Testis (tissue), 5 donors: ENCODE data around the gene PDZK1IP1. TPM values are rescaled to one million over a fixed set of nuclear protein-coding genes. Genes with fewer than 3 reads are reported as not detected.

Source experiments
- DNase-seq: peaks from one replicate; pipeline ENCODE4 v3.0.0-alpha.2; 2019
- H3K27ac ChIP-seq, 2 donors: fragments of 200-600 bp; sonication (generic); one replicate each; pipeline ENCODE4 v1.5.1; 2019
- H3K27me3 ChIP-seq: fragments of 200-600 bp; sonication (generic); one replicate; pipeline ENCODE4 v1.5.1; 2019
- H3K36me3 ChIP-seq: fragments of 200-600 bp; sonication (generic); one replicate; pipeline ENCODE4 v1.5.1; 2017; ENCODE audit warnings: low read depth; ENCODE audit errors: missing control alignments
- H3K4me1 ChIP-seq: fragments of 200-600 bp; sonication (generic); one replicate; pipeline ENCODE4 v1.5.1; 2019
- H3K4me3 ChIP-seq, 2 donors: fragments of 200-600 bp; sonication (generic); one replicate each; pipeline ENCODE4 v1.5.1; 2017 to 2019
- H3K9me3 ChIP-seq: fragments of 200-600 bp; sonication (generic); one replicate; pipeline ENCODE4 v1.5.1; 2017
- POLR2A ChIP-seq: fragments of 450-650 bp; IDR thresholded peaks from one replicate; pipeline ENCODE4 v1.6.1; 2017; ENCODE audit warnings: antibody characterized with exemption, mild to moderate bottlenecking, moderate library complexity
- WGBS, 2 donors: methylation state at CpG; one replicate each; pipeline ENCODE4 v1.1.5; 2018; 5-methylcytosine and 5-hydroxymethylcytosine counted together
- intact Hi-C: fragments of 100-400 bp; cut with DNase I; formaldehyde crosslinking; loops from one replicate; pipeline ENCODE4 v1.15.1; 2023; ENCODE audit warnings: low total_unique reads
- long read RNA-seq, 2 donors: transcript quantifications; one replicate each; lab custom pipeline, GENCODE V29; 2026
- polyA plus RNA-seq: library from polyadenylated mRNA; stranded (reverse); fragments of 350-450 nt; fragmentation: Illumina TruSeq; extraction: RNeasy Lipid Tissue Mini Kit (QIAGEN cat#74804); gene quantifications from one replicate; pipeline ENCODE4 v1.2.3, GENCODE V29; 2014; ENCODE audit warnings: low read depth, low replicate concordance; ENCODE audit not compliant: insufficient read depth
- total RNA-seq, 2 donors: library from RNA; depleted of rRNA; stranded (reverse); fragments of >200 nt; gene quantifications; one replicate each; pipeline ENCODE4 v1.2.3, GENCODE V29; 2016
- TF ChIP-seq, protein P1 (sequence below), 3 experiments: fragments of 450-650 bp in 2 of 3; fragments of 200-600 bp in 1 of 3; sonication (generic) in 1 of 3; IDR thresholded peaks; one replicate each; pipeline ENCODE4 v1.5.1; 2016 to 2019; ENCODE audit warnings: antibody characterized with exemption in 3 of 3, mild to moderate bottlenecking in 2 of 3, moderate library complexity in 1 of 3

The PDZK1IP1 gene, protein sequence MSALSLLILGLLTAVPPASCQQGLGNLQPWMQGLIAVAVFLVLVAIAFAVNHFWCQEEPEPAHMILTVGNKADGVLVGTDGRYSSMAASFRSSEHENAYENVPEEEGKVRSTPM
- total RNA-seq: 1 to 10 TPM; 1.5 to 8.6 TPM
- 13.9 TPM for polyA plus RNA-seq
- long read RNA-seq, donor 1, transcript PDZK1IP1-201 (4 exons, 846 nt): major isoform, 9 of 9 reads
- long read RNA-seq, donor 1, partial matches to known transcripts: 0 of 9 reads
- long read RNA-seq, donor 1, other reads (novel, unspliced or antisense): 0 of 9 reads
- long read RNA-seq, donor 2, partial matches to known transcripts: 0 of 1 reads
- long read RNA-seq, donor 2, other reads (novel, unspliced or antisense): 0 of 1 reads

DNA sequence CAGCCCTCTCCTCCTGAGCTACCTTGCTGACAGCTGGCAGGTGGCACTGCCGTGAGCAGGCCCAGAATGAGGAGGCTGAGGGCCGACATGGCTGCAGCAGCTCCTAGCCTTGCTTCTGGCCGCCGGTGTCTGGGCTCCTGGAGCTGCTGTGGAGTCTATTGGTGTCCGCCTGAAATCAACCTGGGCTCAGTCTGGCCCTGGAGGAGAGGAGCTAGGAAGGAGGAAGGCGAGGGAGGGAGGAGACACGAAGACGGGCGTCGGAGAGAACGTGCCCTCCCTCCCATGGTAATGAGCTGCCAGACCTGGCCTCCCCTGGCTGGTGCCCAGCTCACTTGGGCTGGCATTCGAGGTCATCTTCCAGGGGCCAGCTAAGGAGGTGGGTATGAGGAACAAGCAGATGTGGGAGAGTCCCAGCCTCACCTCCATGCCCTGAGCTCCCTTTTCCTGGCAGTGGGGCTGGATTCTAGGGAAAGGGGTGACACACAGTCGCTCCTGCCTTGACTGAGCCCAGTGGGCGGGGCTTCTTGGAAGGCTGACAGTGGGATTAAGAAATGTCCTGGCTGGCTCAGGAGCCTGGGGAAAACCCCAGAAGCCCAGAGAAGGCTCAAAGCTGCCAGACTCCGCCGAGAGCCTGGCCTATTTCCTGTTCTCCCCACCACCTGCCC, at the start of gene PDZK1IP1:
PDZK1IP1 (minus strand) TSS at position 193 of the 665 bp plus-strand sequence; CDS start at position 89, 104 bp downstream.
- no peak for TF ChIP-seq POLR2A
- TF ChIP-seq, protein P1, sequence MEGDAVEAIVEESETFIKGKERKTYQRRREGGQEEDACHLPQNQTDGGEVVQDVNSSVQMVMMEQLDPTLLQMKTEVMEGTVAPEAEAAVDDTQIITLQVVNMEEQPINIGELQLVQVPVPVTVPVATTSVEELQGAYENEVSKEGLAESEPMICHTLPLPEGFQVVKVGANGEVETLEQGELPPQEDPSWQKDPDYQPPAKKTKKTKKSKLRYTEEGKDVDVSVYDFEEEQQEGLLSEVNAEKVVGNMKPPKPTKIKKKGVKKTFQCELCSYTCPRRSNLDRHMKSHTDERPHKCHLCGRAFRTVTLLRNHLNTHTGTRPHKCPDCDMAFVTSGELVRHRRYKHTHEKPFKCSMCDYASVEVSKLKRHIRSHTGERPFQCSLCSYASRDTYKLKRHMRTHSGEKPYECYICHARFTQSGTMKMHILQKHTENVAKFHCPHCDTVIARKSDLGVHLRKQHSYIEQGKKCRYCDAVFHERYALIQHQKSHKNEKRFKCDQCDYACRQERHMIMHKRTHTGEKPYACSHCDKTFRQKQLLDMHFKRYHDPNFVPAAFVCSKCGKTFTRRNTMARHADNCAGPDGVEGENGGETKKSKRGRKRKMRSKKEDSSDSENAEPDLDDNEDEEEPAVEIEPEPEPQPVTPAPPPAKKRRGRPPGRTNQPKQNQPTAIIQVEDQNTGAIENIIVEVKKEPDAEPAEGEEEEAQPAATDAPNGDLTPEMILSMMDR (IDR thresholded peaks at IDR 0.05): no peak
- intact Hi-C loops: loop anchor here (10.0 kb wide), 1 partner anchor 225 kb away; the partner anchor contains the start of gene FOXE3
- no peak within 1 kb of the TSS for H3K27ac ChIP-seq

DNA sequence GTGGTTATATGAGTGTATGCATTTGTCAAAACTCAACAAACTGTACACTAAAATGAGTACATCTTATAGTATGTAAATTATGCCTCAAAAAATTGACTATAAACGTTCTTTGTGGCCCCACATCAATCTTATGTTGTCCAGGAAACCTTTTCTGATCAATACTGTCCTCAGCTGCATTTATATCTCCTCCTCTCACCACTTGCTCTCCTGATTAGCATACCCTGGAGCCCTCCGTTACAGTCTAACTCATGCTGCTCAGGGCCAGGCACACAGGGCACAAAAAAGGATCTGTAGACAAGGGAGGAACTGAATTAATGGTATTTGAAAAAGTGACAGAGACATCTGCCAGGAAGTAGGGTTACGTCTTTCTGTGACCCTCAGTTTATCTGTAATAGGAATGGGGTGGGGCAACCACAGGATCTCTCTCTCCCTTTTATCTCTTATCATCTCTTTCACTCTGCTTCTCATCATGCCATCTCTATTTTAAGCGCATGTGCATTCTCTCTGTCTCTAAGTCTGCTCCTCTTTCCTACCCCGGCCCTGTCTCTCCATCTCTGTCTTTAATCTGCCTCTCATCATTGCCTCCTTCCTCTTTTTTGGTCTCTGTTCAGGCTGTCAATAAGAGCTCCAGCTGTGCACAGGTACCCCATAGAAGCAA, 49.2 kb upstream of the PDZK1IP1 start:
- H3K27me3 ChIP-seq: no peaks in the 10 kb centered on the region
- intact Hi-C loops: no loop called here
- 74 to 79% methylated on average over 5 of the region's 5 CpGs for WGBS, 2 donors

More for the DNA sequence above, at the start of gene PDZK1IP1:
- no peaks in the 10 kb centered on the region for H3K9me3 ChIP-seq
- DNase-seq: peak; percentile 68
- 60 to 62% methylated on average over 10 to 16 of the region's 16 CpGs for WGBS, 2 donors
- no peaks in the 10 kb centered on the region for H3K36me3 ChIP-seq
- H3K4me1 ChIP-seq: no peaks in the 10 kb centered on the region
- no peak within 1 kb of the TSS for H3K4me3 ChIP-seq
- no peaks in the 10 kb centered on the region for H3K27me3 ChIP-seq

DNA sequence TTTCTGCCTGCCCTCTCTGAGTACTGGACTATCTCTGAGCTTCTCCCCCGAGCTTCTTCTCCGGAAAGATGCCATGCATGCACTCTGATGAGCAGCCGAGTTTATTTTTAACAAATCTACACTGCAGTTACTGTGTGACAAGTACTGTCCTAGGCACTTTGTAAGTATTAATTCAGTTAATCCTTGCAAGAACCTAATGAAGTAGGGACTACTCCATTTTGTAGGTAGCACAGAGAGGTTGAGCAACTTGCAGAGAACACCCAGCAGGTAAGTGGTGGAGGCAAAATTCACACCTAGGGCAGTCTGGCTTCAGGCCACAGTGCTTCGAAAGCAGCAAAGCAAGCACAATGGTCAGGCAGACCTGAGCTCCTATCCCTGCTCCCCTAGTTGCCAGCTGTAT, 46.0 kb upstream of the PDZK1IP1 start:
- no peaks in the 10 kb centered on the region for H3K36me3 ChIP-seq
- no peak overlapping the region for H3K27ac ChIP-seq
- intact Hi-C loops: no loop called here
- H3K9me3 ChIP-seq: no peaks in the 10 kb centered on the region
- H3K27me3 ChIP-seq: no peaks in the 10 kb centered on the region
- H3K4me1 ChIP-seq: peaks cover 8% of the 10 kb centered on the region
- 76 to 77% methylated on average over 4 of the region's 4 CpGs for WGBS, 2 donors
- DNase-seq: no peak
- TF ChIP-seq, protein P1 (IDR thresholded peaks at IDR 0.05): no peak
- TF ChIP-seq POLR2A: no peak
- no peak overlapping the region for H3K4me3 ChIP-seq

More for the DNA sequence above, 49.2 kb upstream of the PDZK1IP1 start:
- Histone ChIP-seq H3K36me3 (no peaks in the 10 kb centered on the region), H3K9me3 (no peaks in the 10 kb centered on the region), H3K4me1 (no peaks in the 10 kb centered on the region), H3K4me3 (no peak overlapping the region), H3K27ac (no peak overlapping the region)
- no peak for DNase-seq
- no peak for TF ChIP-seq POLR2A
- TF ChIP-seq, protein P1 (IDR thresholded peaks at IDR 0.05): no peak

DNA sequence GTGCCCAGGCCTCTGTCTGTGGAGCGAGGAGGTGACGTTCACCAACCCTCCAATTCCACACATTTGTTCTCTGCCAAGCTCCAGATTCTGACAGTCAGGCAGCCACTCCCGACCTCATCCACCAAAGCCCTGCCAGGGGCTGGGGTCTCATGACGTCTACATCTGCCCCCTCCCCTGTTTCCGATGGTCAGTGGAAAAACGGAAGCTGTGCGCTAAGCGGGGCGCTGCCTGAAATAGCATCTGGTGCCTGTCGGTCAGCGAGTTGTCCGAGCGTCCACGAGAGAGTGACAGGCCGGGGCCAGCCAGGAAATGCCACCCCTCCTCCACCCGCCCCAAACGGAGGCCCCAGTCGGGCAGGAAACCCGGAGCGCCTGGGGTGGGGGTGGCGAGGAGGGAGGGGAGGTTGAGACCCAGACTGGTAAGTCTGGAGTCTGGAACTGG, 45.4 kb upstream of the PDZK1IP1 start:
- no peak overlapping the region for H3K4me3 ChIP-seq
- DNase-seq: no peak
- TF ChIP-seq, protein P1 (IDR thresholded peaks at IDR 0.05): no peak
- TF ChIP-seq POLR2A: no peak
- intact Hi-C loops: no loop called here
- peaks cover 8% of the 10 kb centered on the region for H3K4me1 ChIP-seq
- no peaks in the 10 kb centered on the region for H3K36me3 ChIP-seq
- no peaks in the 10 kb centered on the region for H3K27me3 ChIP-seq
- no peak overlapping the region for H3K27ac ChIP-seq
- no peaks in the 10 kb centered on the region for H3K9me3 ChIP-seq
- 55 to 63% methylated on average over 13 to 21 of the region's 21 CpGs for WGBS, 2 donors
